UCSD-AML1 (cell line): ENCODE measurements around the gene OSBPL7.

Experiments
- DNase-seq: peaks from one replicate; lab custom pipeline; 2025; ENCODE audit not compliant: unreplicated experiment; lab: John Stamatoyannopoulos, UW

Gene OSBPL7

GRCh38 chr17:47807421-47807820, 14.2 kb downstream of the OSBPL7 start:
- DNase-seq: no peak

GRCh38 chr17:47806913-47807255, 14.7 kb downstream of the OSBPL7 start:
- no peak for DNase-seq

DNA sequence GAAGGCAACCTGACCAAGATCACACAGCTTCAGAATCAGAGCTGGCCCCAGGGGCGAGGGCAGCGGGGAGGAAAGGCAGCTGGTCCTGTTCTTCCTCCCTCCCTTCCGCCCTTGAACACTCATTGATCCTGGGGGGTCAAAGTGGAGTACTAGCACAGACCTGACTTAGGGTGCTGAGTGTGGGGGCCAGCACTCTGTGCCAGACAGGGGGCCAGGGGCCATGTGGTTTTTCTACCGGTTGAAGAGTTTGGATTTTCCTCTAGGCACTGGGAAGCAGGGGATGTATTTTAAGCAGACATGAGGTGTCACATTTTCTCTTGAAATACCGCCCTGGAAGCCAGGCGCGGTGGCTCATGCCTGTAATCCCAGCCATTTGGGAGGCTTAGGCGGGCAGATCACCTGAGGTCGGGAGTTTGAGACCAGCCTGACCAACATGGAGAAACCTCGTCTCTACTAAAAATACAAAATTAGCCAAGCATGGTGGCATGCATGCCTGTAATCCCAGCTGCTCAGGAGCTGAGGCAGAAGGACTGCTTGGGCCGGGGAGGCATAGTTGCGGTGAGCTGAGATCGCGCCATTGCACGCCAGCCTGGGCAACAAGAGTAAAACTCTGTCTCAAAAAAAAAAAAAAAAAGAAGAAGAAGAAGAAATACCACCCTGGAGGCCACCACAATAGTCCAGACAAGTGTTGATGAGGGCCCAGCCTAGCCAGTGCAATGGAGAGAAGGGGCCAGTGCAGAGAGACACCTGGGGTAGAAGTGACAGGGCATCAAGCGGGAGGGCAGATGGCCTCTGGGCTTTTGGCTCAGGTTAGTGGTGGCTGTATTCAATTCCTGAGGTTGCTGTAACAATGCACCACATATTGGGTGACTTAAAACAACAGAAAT, 15.3 kb downstream of the OSBPL7 start:
- no peak for DNase-seq

DNA sequence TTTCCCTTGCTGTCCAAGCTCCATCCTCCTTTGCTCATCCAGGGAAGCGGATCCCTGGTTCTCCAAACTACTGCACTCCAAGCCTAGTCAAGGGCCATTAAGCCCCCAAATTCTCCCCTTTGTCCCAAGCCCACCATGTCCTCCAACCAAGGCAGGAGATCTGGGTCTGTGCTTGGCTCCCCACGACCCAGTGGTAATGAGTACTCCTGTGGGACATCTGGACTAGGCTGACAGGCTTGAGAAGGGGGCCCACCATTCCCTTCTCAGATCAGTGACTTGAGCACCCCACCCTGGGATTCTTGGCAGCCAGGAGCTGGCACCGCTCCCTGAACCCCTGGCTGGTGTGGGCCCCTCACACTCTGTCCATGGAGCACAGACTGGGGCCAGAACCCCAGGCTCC, 17.1 kb downstream of the OSBPL7 start:
- no peak for DNase-seq

DNA sequence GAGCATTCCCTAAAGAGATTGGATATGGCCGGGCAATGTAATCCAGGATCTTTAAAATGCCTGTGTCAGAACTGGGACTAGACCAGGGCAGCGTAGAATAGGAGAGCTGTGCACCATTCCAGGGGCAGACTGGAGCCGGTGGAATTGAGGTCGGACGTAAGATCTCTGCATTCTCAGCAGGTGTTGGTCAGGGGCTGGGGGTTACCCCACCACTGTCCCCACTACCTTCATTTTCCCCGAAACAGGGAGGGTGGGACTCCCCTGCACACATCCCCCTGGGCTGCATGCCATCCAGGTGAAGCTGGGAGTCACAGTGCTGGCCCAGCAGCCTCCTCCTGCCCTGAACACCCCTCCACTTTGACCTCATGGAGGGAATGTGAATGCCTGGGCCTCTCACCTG, 17.8 kb downstream of the OSBPL7 start:
- no peak for DNase-seq

GRCh38 chr17:47803201-47803600, 18.4 kb downstream of the OSBPL7 start:
- no peak for DNase-seq

DNA sequence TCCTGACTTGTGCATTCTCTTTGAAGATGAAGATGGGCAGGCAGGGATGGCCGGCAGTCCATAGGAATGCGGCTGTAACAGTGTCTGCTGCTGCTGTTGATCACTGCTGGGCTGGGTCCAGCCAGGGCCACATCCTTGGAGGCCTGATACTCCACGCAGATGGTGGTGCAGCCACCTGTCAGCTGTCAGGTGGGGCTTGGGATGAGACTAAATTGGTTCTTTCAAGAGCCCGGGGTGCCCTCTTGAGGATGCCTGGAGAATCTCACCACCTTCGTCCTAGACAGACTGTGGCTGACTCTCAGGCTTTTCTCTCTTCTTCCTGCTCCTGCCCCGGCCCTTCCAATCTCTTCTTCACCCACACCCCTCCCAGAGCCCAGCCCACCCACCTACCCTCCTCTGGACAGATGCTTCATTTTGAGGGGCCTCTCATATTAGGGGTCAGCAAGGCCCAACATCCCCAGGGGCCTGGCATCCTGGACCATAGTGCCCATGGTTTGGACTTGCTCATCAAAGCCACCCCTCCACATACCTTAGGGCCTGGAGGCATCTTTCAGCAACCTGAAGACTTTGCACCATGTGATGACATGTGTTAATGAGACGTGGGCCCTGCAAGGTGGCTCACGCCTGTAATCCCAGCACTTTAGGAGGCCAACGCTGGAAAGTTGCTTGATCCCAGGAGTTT, 19.1 kb downstream of the OSBPL7 start:
- peak; percentile 21 for DNase-seq

GRCh38 chr17:47801906-47802305, 19.7 kb downstream of the OSBPL7 start:
- DNase-seq: no peak

DNA sequence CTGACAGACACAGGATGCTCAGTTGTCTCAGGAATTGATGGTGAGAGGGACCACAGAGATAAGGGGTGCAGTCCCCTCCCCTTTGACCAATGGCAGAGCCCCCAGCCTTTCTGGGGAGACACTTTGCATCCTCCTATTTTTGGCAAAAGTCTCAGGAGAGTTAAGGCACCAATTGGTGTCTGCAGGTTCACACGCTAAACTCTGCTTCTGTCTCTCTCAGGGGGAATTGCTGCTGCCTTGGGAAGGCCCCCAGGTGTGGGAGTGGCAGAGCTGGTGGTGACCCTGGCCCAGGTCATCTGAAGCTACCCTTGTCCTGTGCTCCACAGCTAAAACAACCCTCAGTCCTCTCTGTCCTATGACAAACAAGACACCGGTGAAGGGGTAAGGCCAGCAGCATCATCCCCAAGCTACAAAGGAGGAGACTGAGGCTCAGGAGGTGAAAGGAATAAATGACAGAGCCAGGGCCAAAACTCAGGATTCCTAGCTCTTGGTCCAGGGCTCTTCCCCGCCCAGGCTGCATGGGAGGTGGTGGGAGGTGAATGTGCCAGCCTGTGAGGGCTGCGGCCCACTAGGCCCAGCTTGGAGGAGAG, 20.3 kb downstream of the OSBPL7 start:
- no peak for DNase-seq

DNA sequence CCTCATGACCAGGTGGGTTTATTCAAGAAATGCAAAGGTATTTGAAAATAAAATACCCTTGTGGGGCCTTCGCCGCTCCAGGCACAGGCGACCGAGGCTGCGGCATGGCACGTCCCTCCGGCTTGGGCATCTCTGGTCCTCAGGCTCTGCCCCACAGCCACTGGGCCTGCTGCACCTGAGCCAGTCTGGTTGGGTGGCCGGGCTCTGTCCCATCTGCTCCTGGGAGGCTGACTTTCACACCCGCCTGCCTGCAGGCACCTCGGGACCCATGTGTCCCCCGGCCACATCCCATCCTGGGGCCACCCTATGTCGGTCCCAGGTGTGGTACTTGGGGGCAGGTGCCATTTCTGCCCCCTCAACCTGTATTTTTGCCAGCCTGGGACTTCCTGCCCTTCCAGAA, 20.9 kb downstream of the OSBPL7 start:
- no peak for DNase-seq

GRCh38 chr17:47797797-47798196, 23.8 kb downstream of the OSBPL7 start:
- no peak for DNase-seq

DNA sequence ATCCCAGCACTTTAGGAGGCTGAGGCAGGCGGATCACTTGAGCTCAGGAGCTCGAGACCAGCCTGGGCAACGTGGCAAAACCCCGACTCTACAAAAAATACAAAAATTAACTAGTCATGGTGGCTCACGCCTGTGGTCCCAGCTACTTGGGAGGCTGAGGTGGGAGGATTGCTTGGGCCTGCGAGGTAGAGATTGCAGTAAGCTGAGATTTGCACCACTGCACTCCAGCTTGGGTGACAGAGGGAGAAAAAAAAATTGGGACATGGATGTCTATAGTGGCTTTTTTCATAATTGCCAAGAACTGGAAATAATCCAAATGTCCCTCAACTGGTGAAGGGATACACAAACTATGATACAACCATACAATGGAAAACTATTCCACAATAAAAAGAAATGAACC, 28.6 kb downstream of the OSBPL7 start:
- DNase-seq: no peak

DNA sequence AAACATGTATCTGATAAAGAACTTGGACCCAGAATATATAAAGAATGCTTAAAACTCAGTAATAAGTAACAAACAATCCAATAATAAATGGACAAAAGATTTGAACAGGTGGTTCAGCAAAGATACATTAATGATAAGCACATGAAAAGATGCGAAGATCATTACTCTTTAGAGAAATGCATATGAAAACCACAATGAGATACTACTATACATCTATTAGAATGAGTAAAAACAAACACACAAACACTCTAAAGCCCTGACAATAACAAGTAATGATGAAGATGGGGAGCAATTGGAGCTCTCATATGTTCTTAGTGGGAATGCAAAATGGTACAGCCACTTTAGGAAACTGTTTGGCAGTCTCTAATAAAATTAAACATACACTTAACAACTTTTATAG, 29.1 kb downstream of the OSBPL7 start:
- DNase-seq: no peak

GRCh38 chr17:47791025-47791424, 30.6 kb downstream of the OSBPL7 start:
- no peak for DNase-seq

GRCh38 chr17:47789611-47790561, 31.7 kb downstream of the OSBPL7 start:
- peak; percentile 68 for DNase-seq

DNA sequence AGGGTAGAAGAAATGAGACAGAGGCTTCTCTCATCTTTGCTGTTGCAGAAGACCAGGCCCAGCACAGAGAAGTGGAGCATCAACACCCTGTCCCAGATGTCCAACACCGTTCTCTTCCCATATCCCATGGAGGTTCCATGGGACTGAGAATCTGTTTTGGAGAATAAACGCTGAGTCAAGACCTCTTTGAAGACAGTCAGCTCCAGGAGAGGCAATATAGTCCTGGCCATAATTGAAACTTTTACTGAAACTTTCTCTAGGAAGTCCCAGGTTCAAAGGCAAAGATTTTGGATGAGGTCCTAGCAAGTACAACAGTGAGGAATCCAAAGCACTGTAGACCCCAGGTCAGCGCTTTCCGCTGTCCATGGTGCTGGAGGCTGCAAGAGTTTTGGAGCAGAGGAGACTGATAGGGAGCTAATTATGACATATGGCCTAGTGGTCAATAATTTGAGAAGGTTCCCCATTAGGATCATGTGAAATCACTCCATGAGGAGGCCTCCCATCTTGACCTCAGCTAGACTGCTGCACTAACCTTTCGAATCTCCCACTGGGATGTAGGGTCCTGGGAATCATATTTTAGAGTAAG, 36.0 kb downstream of the OSBPL7 start:
- peak; percentile 51 for DNase-seq

DNA sequence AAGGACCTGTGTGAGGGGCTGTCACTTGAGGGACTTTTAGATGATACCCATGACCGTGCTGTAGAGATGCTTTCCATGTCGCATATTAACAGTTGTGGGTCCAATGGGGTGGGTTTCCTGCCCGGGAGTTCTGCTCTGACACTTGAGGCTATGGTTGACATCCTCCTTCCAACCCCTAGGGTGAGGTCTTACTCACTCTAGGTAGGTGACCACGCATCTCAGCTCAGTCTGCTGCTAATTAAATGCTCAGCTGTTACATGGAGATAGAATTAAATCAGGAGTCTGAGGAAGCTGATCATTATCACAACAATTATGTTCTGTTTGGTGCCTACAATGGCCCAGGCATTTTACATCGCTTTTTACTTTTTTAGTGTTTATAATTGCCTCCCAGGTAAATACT, 40.2 kb downstream of the OSBPL7 start:
- no peak for DNase-seq

DNA sequence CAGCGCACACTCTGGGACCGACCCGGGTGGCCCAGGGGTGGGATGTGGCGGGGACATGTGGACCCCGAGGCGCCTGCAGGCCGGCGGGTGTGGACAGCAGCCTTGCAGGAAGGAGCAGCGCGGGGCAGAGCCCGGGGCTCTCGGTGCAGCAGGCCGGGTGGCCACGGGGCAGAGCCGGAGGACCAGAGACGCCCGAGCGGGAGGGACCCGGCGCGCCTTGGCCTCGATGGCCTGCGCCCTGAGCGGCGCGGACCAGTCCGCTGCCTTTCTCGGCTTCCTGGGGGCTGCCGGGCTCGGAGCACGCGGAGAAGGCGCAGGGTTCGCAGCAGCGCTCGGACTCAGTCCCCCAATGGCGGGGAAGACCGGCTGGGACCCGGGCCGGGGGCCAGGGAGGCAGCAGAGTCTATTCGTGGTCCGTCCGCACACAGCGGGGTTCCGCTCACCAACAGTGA, 43.4 kb downstream of the OSBPL7 start:
- no peak for DNase-seq

DNA sequence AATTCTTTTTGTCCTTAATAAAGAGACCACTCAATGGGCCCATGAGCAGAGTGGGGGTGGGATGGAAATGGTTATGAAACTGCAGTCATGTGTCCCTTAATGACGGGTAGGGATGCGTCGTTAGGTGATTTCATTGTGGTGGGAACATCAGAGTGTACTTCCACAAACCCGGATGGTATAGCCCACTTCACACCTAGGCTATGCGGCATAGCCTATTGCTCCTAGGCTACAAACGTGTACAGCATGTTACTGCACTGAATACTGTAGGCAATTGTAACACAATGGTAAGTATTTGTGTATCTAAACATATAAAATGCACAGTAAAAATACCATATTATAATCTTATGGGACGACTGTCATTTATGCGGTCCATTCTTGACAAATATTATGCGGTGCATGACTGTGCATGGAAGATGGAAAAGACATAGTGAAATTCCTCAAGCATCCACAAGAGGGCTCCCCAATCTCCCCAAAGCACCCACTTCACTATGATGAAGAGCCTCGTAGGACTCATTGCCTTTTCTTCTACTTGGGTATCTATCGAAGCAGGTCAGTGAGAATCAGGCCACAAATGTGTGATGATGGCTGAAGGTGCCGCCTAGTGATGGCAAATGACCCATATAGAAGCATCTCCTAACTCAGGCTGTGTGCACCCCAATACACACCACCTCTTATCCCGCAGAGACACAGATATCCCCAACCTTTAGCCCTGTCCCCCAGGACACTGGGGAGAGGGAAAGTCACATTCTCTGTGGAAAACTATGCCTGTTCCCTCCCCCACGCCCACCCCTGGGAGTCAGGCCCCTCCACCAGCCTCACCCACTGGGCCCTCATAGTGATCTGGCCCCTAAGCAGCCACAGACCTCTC, 45.0 kb downstream of the OSBPL7 start:
- DNase-seq: no peak
